IMR-90 (cell line): Measurements from ENCODE around the gene TPO. TPM values are rescaled to one million over a fixed set of nuclear protein-coding genes. Genes with fewer than 3 reads are reported as not detected.

Experiments used
- ATAC-seq: fragments of 200-7000 bp; cut with Tn5 transposase; 2 replicates; pipeline ENCODE4 v1.9.1; 2020; ENCODE audit warnings: low read depth, mild to moderate bottlenecking, moderate library complexity
- BruUV-seq: library from RNA; stranded (reverse); fragments of 400-500 nt; replicated peaks from 2 replicates; lab custom pipeline; 2021; lab: Mats Ljungman, UMichigan
- CTCF ChIA-PET: fragments of 300-600 bp; formaldehyde crosslinking; extraction: SDS; loops from one replicate; lab custom pipeline; 2021; ENCODE audit warnings: antibody characterized with exemption; lab: Yijun Ruan, JAX
- POLR2A ChIA-PET: fragments of 300-600 bp; sonication (Branson Sonifier 250); formaldehyde crosslinking; loops from one replicate; lab custom pipeline; 2022; ENCODE audit warnings: antibody characterized with exemption; ENCODE audit not compliant: unreplicated experiment; lab: Charles Lee
- DNase-seq: peaks from one replicate; pipeline ENCODE4 v3.0.0; 2013
- H2AFZ ChIP-seq: replicated peaks from 2 replicates; pipeline ENCODE3; 2013; ENCODE audit warnings: low read length, mild to moderate bottlenecking; ENCODE audit not compliant: poor library complexity
- H2AK5ac ChIP-seq: 2 replicates; pipeline ENCODE4 v1.6.1; 2013; ENCODE audit warnings: low read depth, low read length, inconsistent platforms
- H2AK9ac ChIP-seq: replicated peaks from 2 replicates; pipeline ENCODE3; 2013; ENCODE audit warnings: mild to moderate bottlenecking, low read depth, low read length, moderate library complexity; ENCODE audit not compliant: poor library complexity
- H2BK120ac ChIP-seq: 2 replicates; pipeline ENCODE4 v1.6.1; 2013; ENCODE audit warnings: low read depth, low read length, inconsistent platforms
- H2BK15ac ChIP-seq: 3 replicates; pipeline ENCODE4 v1.6.1; 2013; ENCODE audit warnings: low read depth, low read length, inconsistent platforms
- H2BK20ac ChIP-seq: 2 replicates; pipeline ENCODE4 v1.6.1; 2013; ENCODE audit warnings: low read depth, mild to moderate bottlenecking, inconsistent platforms, low read length, moderate library complexity
- H2BK5ac ChIP-seq: 2 replicates; pipeline ENCODE4 v1.6.1; 2013; ENCODE audit warnings: mild to moderate bottlenecking, low read depth, low read length, inconsistent platforms; ENCODE audit not compliant: poor library complexity, severe bottlenecking
- H3K14ac ChIP-seq: replicated peaks from 2 replicates; pipeline ENCODE4 v1.6.1; 2013; ENCODE audit warnings: low read depth, low read length, inconsistent platforms
- H3K18ac ChIP-seq: 2 replicates; pipeline ENCODE4 v1.6.1; 2013; ENCODE audit warnings: low read depth, low read length, control low read depth
- H3K23ac ChIP-seq: 2 replicates; pipeline ENCODE4 v1.6.1; 2013; ENCODE audit warnings: low read depth, low read length, inconsistent platforms
- H3K27ac ChIP-seq: 2 replicates; pipeline ENCODE4 v1.5.1; 2013; ENCODE audit warnings: mild to moderate bottlenecking, control low read depth, low read length; ENCODE audit not compliant: insufficient read depth
- H3K27me3 ChIP-seq: 2 replicates; pipeline ENCODE4 v1.6.1; 2013; ENCODE audit warnings: low read length; ENCODE audit not compliant: control insufficient read depth, insufficient read depth
- H3K36me3 ChIP-seq: 2 replicates; pipeline ENCODE4 v1.6.1; 2013; ENCODE audit warnings: low read length, mixed read lengths; ENCODE audit not compliant: control insufficient read depth, insufficient read depth
- H3K4ac ChIP-seq: 2 replicates; pipeline ENCODE4 v1.6.1; 2013; ENCODE audit warnings: low read depth, low read length, inconsistent platforms
- H3K4me1 ChIP-seq: 2 replicates; pipeline ENCODE4 v1.6.1; 2013; ENCODE audit warnings: low read length, mixed read lengths; ENCODE audit not compliant: control insufficient read depth, insufficient read depth
- H3K4me2 ChIP-seq: 2 replicates; pipeline ENCODE4 v1.6.1; 2013; ENCODE audit warnings: low read depth, mild to moderate bottlenecking, control low read depth, low read length, moderate library complexity
- H3K4me3 ChIP-seq: 2 replicates; pipeline ENCODE4 v1.5.1; 2013; ENCODE audit warnings: low read depth, mild to moderate bottlenecking, control low read depth, low read length, moderate library complexity; ENCODE audit not compliant: insufficient read depth
- H3K56ac ChIP-seq: 2 replicates; pipeline ENCODE4 v1.6.1; 2013; ENCODE audit warnings: low read length, inconsistent platforms; ENCODE audit not compliant: insufficient read depth; ENCODE audit errors: extremely low read depth
- H3K79me1 ChIP-seq, 2 experiments: 2 replicates each; pipeline ENCODE4 v1.6.1; 2013; ENCODE audit warnings: low read length in 2 of 2, inconsistent platforms in 1 of 2, low read depth in 1 of 2
- H3K9ac ChIP-seq: 2 replicates; pipeline ENCODE4 v1.6.1; 2013; ENCODE audit warnings: low read depth, low read length, control low read depth
- H3K9me1 ChIP-seq: 2 replicates; pipeline ENCODE4 v1.6.1; 2013; ENCODE audit warnings: low read length, inconsistent platforms; ENCODE audit not compliant: insufficient read depth
- H3K9me3 ChIP-seq: 2 replicates; pipeline ENCODE4 v1.6.1; 2013; ENCODE audit warnings: low read length; ENCODE audit not compliant: control insufficient read depth, insufficient read depth
- H4K20me1 ChIP-seq: 2 replicates; pipeline ENCODE4 v1.6.1; 2013; ENCODE audit warnings: low read length, inconsistent platforms; ENCODE audit not compliant: insufficient read depth
- H4K5ac ChIP-seq: 2 replicates; pipeline ENCODE4 v1.6.1; 2013; ENCODE audit warnings: mild to moderate bottlenecking, low read depth, low read length, control low read depth
- H4K8ac ChIP-seq, 2 experiments: 2 replicates each; pipeline ENCODE4 v1.6.1; 2013; ENCODE audit warnings: low read depth in 2 of 2, low read length in 2 of 2, control low read depth in 1 of 2, inconsistent platforms in 1 of 2
- H4K91ac ChIP-seq: 2 replicates; pipeline ENCODE4 v1.6.1; 2013; ENCODE audit warnings: low read depth, low read length, inconsistent platforms; ENCODE audit not compliant: insufficient read depth
- BHLHE40 ChIP-seq: fragments of 150-350 bp; IDR thresholded peaks from 2 replicates; pipeline ENCODE4 v1.6.1; 2016; ENCODE audit warnings: mild to moderate bottlenecking, low read depth, low read length
- CEBPB ChIP-seq: IDR thresholded peaks from 2 replicates; pipeline ENCODE4 v1.6.1; 2012; ENCODE audit warnings: low read depth, low read length, improper control_type of control experiment
- CHD1 ChIP-seq: IDR thresholded peaks from 2 replicates; pipeline ENCODE4 v1.6.1; 2012; ENCODE audit warnings: low read depth, low read length, improper control_type of control experiment
- FOS ChIP-seq: fragments of 150-350 bp; IDR thresholded peaks from 2 replicates; pipeline ENCODE4 v1.6.1; 2016; ENCODE audit warnings: low read depth, low read length
- MAFK ChIP-seq: IDR thresholded peaks from 2 replicates; pipeline ENCODE4 v1.6.1; 2012; ENCODE audit warnings: low read depth, low read length, improper control_type of control experiment
- MAZ ChIP-seq: IDR thresholded peaks from 2 replicates; pipeline ENCODE4 v1.6.1; 2012; ENCODE audit warnings: low read depth, mild to moderate bottlenecking, low read length, improper control_type of control experiment, moderate library complexity, borderline replicate concordance
- MXI1 ChIP-seq: IDR thresholded peaks from 2 replicates; pipeline ENCODE4 v1.6.1; 2012; ENCODE audit warnings: low read depth, mild to moderate bottlenecking, low read length, moderate library complexity, borderline replicate concordance
- NFE2L2 ChIP-seq: fragments of 150-350 bp; IDR thresholded peaks from 2 replicates; pipeline ENCODE4 v1.6.1; 2016; ENCODE audit warnings: low read depth, mild to moderate bottlenecking, low read length
- POLR2A ChIP-seq: IDR thresholded peaks from 2 replicates; pipeline ENCODE4 v1.6.1; 2012; ENCODE audit warnings: mild to moderate bottlenecking, low read depth, low read length
- RAD21 ChIP-seq: IDR thresholded peaks from 2 replicates; pipeline ENCODE4 v1.6.1; 2012; ENCODE audit warnings: low read length, improper control_type of control experiment
- RCOR1 ChIP-seq: IDR thresholded peaks from 2 replicates; pipeline ENCODE4 v1.6.1; 2012; ENCODE audit warnings: mild to moderate bottlenecking, low read length, improper control_type of control experiment; ENCODE audit not compliant: insufficient replicate concordance
- RFX5 ChIP-seq: IDR thresholded peaks from 2 replicates; pipeline ENCODE4 v1.8.0; 2012; ENCODE audit warnings: low read depth, mild to moderate bottlenecking, low read length, moderate library complexity
- SMC3 ChIP-seq: fragments of 150-350 bp; IDR thresholded peaks from 2 replicates; pipeline ENCODE4 v1.6.1; 2016; ENCODE audit warnings: low read depth, mild to moderate bottlenecking, antibody characterized with exemption, low read length, moderate library complexity
- WGBS, 2 experiments: methylation state at CpG; one replicate each; pipeline versions ENCODE4 v1.1.5 to v1.1.7; 2013; ENCODE audit warnings: missing lambda C conversion rate in 2 of 2; ENCODE audit not compliant: insufficient read length in 1 of 2; ENCODE audit errors: extremely low coverage in 2 of 2; 5-methylcytosine and 5-hydroxymethylcytosine counted together
- dilution Hi-C: fragments of 300-500 bp; cut with HindIII; formaldehyde crosslinking; loops from one replicate; pipeline ENCODE4 v1.14.3; 2018; ENCODE audit warnings: low sequenced_read_pairs; ENCODE audit not compliant: unreplicated experiment
- in situ Hi-C: fragments of 300-500 bp; cut with MboI; formaldehyde crosslinking; loops from 3 replicates; pipeline ENCODE4 v1.14.3; 2019; ENCODE audit warnings: low sequenced_read_pairs, inconsistent platforms, mixed read lengths
- intact Hi-C: fragments of 100-400 bp; cut with micrococcal nuclease; formaldehyde crosslinking; loops from 2 replicates; pipeline ENCODE4 v1.10.0; 2022
- polyA plus RNA-seq, 3 experiments: library from polyadenylated mRNA; depleted of rRNA; stranded (reverse); fragments of >200 nt; gene quantifications; 2 replicates each; pipeline ENCODE4 v1.2.3, GENCODE V29; 2012; ENCODE audit warnings: low replicate concordance in 1 of 3
- total RNA-seq: library from RNA; depleted of rRNA; stranded (reverse); fragments of >200 nt; gene quantifications from 2 replicates; pipeline ENCODE4 v1.2.3, GENCODE V29; 2012
- TF ChIP-seq, protein P1 (sequence below): fragments of 150-350 bp; IDR thresholded peaks from 2 replicates; pipeline ENCODE4 v1.6.1; 2016; ENCODE audit warnings: low read depth, mild to moderate bottlenecking, low read length, moderate library complexity, borderline replicate concordance
- TF ChIP-seq, protein P2 (sequence below): conservative IDR thresholded peaks from 2 replicates; pipeline ENCODE4 v1.5.1; 2012; ENCODE audit warnings: mild to moderate bottlenecking, low read depth, low read length, improper control_type of control experiment
- TF ChIP-seq, protein P3 (sequence below): fragments of 150-350 bp; IDR thresholded peaks from 2 replicates; pipeline ENCODE4 v1.6.1; 2017; ENCODE audit warnings: mild to moderate bottlenecking, antibody characterized with exemption, low read length, low read depth

TPO gene
- total and polyA plus RNA-seq, 2 of the 4 experiments (the other 2 are of a cell fraction): not detected

DNA sequence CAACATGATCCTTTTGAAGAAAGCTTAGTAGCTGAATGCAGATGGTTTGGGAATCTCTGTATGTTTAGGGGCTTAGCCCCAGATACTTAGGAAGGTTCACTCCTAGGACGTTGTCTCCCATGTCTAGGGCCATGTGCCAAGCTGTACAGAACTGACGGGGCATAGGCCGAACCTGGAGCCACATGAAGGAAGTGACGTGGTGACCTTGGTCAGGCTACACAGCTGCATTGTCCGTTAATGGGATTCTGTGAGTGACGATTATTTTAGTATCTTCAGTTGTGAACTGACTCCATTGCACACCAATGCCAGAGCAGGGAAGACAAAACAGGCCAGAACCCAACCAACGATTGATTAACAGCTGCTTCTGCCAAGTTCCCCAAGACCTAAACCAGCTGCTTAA lies 139.3 kb downstream of the TPO start:
- ATAC-seq (no peak), DNase-seq (no peak)
- H3K27ac ChIP-seq: no peak overlapping the region
- BruUV-seq: no TSS peak
- 94% methylated on average over 3 of the region's 7 CpGs; no CpG with 5 or more reads in 1 of the 2 experiments for WGBS, 2 experiments
- H2BK5ac ChIP-seq: no peak overlapping the region
- H4K20me1 ChIP-seq: 0 out of 2 replicates have a peak, but pooled peaks cover 3% of the 10 kb centered on the region
- H3K56ac ChIP-seq: no peak overlapping the region
- H3K9me3 ChIP-seq: no peaks in the 10 kb centered on the region
- TF ChIP-seq MAZ: no peak
- TF ChIP-seq MXI1: no peak
- no peak for TF ChIP-seq SMC3
- TF ChIP-seq, protein P1, sequence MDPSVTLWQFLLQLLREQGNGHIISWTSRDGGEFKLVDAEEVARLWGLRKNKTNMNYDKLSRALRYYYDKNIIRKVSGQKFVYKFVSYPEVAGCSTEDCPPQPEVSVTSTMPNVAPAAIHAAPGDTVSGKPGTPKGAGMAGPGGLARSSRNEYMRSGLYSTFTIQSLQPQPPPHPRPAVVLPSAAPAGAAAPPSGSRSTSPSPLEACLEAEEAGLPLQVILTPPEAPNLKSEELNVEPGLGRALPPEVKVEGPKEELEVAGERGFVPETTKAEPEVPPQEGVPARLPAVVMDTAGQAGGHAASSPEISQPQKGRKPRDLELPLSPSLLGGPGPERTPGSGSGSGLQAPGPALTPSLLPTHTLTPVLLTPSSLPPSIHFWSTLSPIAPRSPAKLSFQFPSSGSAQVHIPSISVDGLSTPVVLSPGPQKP: no peak
- TF ChIP-seq, protein P2, sequence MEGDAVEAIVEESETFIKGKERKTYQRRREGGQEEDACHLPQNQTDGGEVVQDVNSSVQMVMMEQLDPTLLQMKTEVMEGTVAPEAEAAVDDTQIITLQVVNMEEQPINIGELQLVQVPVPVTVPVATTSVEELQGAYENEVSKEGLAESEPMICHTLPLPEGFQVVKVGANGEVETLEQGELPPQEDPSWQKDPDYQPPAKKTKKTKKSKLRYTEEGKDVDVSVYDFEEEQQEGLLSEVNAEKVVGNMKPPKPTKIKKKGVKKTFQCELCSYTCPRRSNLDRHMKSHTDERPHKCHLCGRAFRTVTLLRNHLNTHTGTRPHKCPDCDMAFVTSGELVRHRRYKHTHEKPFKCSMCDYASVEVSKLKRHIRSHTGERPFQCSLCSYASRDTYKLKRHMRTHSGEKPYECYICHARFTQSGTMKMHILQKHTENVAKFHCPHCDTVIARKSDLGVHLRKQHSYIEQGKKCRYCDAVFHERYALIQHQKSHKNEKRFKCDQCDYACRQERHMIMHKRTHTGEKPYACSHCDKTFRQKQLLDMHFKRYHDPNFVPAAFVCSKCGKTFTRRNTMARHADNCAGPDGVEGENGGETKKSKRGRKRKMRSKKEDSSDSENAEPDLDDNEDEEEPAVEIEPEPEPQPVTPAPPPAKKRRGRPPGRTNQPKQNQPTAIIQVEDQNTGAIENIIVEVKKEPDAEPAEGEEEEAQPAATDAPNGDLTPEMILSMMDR: no peak
- no peak for TF ChIP-seq CEBPB
- TF ChIP-seq, protein P3, sequence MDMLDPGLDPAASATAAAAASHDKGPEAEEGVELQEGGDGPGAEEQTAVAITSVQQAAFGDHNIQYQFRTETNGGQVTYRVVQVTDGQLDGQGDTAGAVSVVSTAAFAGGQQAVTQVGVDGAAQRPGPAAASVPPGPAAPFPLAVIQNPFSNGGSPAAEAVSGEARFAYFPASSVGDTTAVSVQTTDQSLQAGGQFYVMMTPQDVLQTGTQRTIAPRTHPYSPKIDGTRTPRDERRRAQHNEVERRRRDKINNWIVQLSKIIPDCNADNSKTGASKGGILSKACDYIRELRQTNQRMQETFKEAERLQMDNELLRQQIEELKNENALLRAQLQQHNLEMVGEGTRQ: no peak
- TF ChIP-seq CHD1: no peak
- TF ChIP-seq RAD21: no peak
- TF ChIP-seq BHLHE40: no peak
- no peak for TF ChIP-seq POLR2A
- TF ChIP-seq RCOR1: no peak
- no peak for TF ChIP-seq NFE2L2
- no peak for TF ChIP-seq RFX5
- no peak for TF ChIP-seq FOS
- no peak for TF ChIP-seq MAFK
- no peaks in the 10 kb centered on the region; the same call in 1 of the 2 replicates for H3K27me3 ChIP-seq
- no peak overlapping the region for H3K4me2 ChIP-seq
- ChIA-PET CTCF (interaction anchor here (0.6 to 2.8 kb wide), 3 partner anchors 37 to 422 kb away, joined by 3 to 15 read pairs (median 3); no protein-coding TSS in a partner anchor), POLR2A (interaction anchor here (0.6 kb wide), 1 partner anchor 813 kb away, joined by 3 read pairs; no protein-coding TSS in a partner anchor)
- H3K4me3 ChIP-seq: no peak overlapping the region
- no peaks in the 10 kb centered on the region for H3K79me1 ChIP-seq
- peaks cover 21% of the 10 kb centered on the region for H3K4me1 ChIP-seq
- intact Hi-C loops (loop anchor here (5.0 kb wide), 1 partner anchor 100 kb away; no protein-coding TSS in a partner anchor), dilution Hi-C loops (no loop called here), in situ Hi-C loops (no loop called here)
- peak overlapping the region; percentile 60; the same call in 2 of the 3 replicates for H2BK15ac ChIP-seq
- H3K36me3 ChIP-seq: no peaks in the 10 kb centered on the region
- H3K18ac ChIP-seq: no peak overlapping the region
- no peak overlapping the region for H3K23ac ChIP-seq
- no peak overlapping the region; the same call in 1 of the 2 replicates for H4K91ac ChIP-seq
- H2BK20ac ChIP-seq: peak overlapping the region; percentile 30; the same call in 1 of the 2 replicates
- H3K4ac ChIP-seq: peak overlapping the region; percentile 30
- no peak overlapping the region for H4K5ac ChIP-seq
- no peak overlapping the region for H3K9ac ChIP-seq
- H2AFZ ChIP-seq: no peak overlapping the region
- H4K8ac ChIP-seq: no peak overlapping the region
- peak overlapping the region; percentile 40; the same call in 1 of the 2 replicates for H2AK5ac ChIP-seq
- H2BK120ac ChIP-seq: no peak overlapping the region
- no peak overlapping the region for H3K14ac ChIP-seq
- H2AK9ac ChIP-seq: peak overlapping the region; percentile 10
- no peaks in the 10 kb centered on the region; the same call in 1 of the 2 replicates for H3K9me1 ChIP-seq
